GM12891 (cell line): ENCODE measurements around the gene TRAPPC2B.

Source experiments
- PAX5 ChIP-seq: IDR thresholded peaks from 2 replicates; pipeline ENCODE4 v1.6.1; 2011; ENCODE audit warnings: low read length, moderate library complexity, mild to moderate bottlenecking; ENCODE audit not compliant: insufficient read depth, severe bottlenecking
- POLR2A ChIP-seq: IDR thresholded peaks from 2 replicates; pipeline ENCODE4 v1.6.1; 2011; ENCODE audit warnings: low read depth, low read length, control low read depth
- POLR2AphosphoS5 ChIP-seq: IDR thresholded peaks from 2 replicates; pipeline ENCODE4 v1.6.1; 2011; ENCODE audit warnings: low read depth, low read length, control low read depth
- POU2F2 ChIP-seq: IDR thresholded peaks from 2 replicates; pipeline ENCODE4 v1.6.1; 2011; ENCODE audit warnings: low read depth, mild to moderate bottlenecking, control low read depth, low read length, moderate library complexity
- SPI1 ChIP-seq: IDR thresholded peaks from 2 replicates; pipeline ENCODE4 v1.6.1; 2011; ENCODE audit warnings: low read depth, low read length, control low read depth
- TAF1 ChIP-seq: IDR thresholded peaks from 2 replicates; pipeline ENCODE4 v1.6.1; 2011; ENCODE audit warnings: low read depth, low read length, control low read depth

DNA sequence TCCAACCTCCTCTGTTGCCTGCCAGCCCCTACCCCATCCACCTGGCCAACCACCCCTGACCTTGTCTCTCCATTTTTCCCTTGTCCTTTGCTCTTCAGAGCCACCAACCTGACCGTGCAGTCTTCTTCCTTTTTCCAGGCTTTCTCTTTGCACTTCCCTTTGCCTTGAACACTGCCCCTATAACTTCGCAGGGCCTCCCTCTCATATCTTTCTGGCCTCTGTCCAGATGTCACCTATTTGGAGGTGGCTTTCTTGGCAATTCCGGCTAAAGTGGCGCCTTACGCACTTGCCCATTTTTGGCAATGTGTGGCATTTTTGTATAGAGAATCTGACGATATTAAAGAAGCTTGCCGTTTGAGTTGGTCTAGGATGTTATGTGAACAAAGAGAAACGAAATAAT lies 42.2 kb upstream of the TRAPPC2B start:
- TF ChIP-seq SPI1 (no peak), POLR2A (no peak), TAF1 (no peak), PAX5 (no peak), POLR2AphosphoS5 (no peak), POU2F2 (no peak)
